DND-41 (cell line): ENCODE results near the gene SPATA6L.

ENCODE experiments used
- CTCF ChIP-seq: IDR thresholded peaks from 2 replicates; pipeline ENCODE4 v1.5.1; 2012; ENCODE audit warnings: borderline replicate concordance, low read length, moderate library complexity, mild to moderate bottlenecking; ENCODE audit not compliant: poor library complexity, severe bottlenecking; ENCODE audit errors: extremely low read depth
- EZH2 ChIP-seq: IDR thresholded peaks from 3 replicates; pipeline ENCODE4 v1.6.1; 2012; ENCODE audit warnings: borderline replicate concordance, low read depth, mild to moderate bottlenecking, moderate library complexity, low read length, inconsistent platforms; ENCODE audit not compliant: severe bottlenecking

GRCh38 chr9:4620881-4621555, 45.3 kb downstream of the SPATA6L start:
- no peak for TF ChIP-seq EZH2
- no peak for TF ChIP-seq CTCF
